ENCODE measurements around the gene BCO1.

BCO1 gene

DNA sequence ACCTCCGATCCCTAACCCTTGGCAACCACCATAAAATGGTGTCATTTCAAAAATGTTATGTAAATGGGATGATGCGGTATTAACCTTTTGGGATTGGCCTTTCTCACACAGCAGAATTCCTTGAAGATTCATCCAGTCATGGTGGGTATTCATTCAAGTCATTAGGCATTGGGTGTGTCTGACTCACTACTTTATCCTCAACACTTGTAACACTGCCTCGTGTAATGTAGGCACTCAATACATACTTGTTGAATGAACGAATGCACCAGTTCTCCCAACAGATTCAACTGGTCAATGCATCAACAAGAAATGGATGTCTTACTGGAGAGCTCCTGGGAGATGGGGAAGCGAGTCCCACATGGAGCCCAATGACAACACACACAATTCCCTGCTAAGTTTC is 54.4 kb downstream of the BCO1 start:
- TF ChIP-seq, protein P1, sequence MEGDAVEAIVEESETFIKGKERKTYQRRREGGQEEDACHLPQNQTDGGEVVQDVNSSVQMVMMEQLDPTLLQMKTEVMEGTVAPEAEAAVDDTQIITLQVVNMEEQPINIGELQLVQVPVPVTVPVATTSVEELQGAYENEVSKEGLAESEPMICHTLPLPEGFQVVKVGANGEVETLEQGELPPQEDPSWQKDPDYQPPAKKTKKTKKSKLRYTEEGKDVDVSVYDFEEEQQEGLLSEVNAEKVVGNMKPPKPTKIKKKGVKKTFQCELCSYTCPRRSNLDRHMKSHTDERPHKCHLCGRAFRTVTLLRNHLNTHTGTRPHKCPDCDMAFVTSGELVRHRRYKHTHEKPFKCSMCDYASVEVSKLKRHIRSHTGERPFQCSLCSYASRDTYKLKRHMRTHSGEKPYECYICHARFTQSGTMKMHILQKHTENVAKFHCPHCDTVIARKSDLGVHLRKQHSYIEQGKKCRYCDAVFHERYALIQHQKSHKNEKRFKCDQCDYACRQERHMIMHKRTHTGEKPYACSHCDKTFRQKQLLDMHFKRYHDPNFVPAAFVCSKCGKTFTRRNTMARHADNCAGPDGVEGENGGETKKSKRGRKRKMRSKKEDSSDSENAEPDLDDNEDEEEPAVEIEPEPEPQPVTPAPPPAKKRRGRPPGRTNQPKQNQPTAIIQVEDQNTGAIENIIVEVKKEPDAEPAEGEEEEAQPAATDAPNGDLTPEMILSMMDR (IDR thresholded peaks at IDR 0.05) = no peak

DNA sequence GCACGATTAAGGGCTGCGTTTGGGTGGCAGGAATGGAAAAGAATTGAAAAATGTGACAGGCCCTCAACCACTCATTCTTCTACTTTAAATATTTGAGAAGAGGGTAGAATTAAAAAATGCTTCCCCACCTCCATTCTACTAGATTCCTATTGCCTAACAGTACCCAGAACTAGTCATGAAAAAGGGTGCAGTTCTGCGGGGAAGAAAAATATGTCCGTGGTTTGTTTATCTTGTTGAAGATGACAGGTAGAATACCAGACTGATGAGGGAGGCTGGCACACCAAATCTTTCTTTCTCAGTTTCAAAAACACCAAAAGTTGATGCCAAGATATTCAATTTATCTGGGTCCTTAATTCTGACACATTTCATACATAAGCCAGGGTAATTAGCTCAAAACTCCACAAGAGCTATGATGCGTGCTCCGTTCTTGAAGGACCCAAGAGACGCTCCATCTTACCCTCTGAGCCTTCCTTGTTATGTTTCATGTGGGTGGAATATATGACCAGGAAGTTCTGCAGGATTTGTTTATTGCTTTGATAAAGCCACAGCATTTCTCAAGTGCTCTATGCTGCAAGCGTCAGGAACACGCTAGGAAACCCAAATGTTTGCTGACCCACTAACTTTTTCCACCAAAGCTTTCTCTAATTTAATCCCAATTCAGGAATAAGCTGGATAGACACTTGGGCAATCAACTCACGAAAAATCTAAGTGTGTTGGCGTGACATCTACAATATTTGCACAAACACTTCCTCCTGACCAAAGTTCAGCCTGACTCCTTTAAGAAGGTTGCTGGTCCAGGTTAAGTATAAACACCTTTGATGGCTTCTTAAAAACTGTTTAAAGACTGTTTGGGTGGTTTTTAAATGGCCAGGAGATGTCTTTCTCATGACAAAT is 55.7 kb downstream of the BCO1 start:
- TF ChIP-seq, protein P1 (IDR thresholded peaks at IDR 0.05) = no peak

DNA sequence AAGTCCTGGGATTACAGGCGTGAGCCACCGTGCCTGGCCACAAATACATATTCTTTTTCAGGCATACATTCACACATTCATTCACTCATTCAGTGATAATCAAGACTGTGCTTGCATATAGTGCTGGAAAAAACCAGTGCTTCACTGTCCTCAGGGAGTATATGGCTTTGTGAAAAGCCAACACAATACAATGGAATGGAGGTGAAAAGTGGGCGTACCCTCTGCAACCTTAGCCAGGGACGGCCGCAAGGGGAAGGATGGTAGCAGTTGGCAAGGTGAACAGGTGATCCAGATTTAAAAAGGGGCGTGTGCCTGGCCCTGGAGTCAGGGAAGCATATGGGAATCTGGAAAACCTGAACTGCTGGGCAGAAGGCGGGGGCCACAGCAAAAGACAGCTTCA is 58.1 kb downstream of the BCO1 start:
- TF ChIP-seq, protein P1 (IDR thresholded peaks at IDR 0.05) = no peak

DNA sequence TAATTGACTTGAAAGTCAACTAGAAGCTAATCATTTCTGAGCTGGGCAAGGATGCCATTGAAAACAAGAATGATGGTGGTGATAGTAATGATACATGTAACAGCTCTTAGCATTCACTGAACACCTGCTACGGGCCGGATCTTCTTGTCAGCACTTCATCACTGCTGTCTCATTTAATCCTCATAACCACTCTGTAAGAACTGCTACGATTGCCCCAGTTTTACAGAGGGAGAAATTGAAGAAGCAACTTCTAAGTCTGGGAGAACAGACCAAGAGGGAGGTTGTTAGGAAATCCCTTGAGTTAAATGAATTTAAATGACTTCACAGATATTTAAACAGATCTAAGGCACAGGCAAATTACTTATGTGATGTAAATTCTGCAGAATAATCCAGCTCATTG is 69.3 kb downstream of the BCO1 start:
- TF ChIP-seq, protein P1 (IDR thresholded peaks at IDR 0.05) = no peak

DNA sequence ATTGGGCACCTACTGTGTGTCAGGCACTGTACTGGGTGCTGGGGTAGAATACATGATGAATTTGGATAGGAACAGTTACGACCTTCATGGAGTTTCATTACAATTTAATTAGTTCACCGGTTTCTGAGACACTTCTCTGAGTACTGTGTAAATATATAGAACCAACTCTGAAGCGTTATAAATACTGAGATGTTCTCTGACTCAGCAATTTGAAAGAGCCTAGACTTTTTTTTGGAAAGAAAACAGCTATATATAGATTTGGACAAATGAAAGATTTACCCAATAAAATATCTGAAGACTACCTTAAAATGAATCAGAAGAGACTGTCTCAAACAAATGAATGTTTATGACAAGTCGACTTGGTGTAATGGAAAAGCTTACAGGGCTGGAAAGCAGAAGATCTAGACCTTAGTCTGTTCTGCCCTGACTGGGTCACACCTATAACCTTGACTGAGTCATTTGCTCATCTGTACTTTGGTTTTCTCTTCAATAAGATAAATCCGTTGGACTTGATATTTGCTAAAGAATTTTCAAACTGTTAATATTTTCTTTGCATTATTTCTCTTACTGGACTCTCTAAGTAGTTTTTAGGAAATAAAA is 71.7 kb downstream of the BCO1 start:
- TF ChIP-seq, protein P1 (IDR thresholded peaks at IDR 0.05) = no peak

DNA sequence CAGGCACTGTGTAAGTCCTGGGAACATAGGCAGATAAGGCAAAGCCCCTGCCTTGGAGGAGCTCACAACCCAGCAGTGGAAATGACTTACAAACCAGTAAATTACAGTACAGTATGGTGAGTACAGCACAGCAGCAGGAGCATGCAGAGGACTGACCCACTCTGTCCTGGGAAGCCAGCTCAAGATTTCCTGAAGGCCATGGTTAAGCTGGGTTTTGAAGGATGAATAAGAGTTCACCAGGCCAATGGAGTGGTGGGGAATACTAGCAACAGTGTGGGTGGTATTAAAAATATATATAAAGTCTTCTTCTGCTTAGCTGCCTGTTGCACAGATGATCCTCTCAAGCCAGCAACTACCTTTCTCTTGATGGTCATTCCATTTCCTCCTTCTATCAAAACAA is 73.3 kb downstream of the BCO1 start:
- TF ChIP-seq, protein P1 (IDR thresholded peaks at IDR 0.05) = no peak

DNA sequence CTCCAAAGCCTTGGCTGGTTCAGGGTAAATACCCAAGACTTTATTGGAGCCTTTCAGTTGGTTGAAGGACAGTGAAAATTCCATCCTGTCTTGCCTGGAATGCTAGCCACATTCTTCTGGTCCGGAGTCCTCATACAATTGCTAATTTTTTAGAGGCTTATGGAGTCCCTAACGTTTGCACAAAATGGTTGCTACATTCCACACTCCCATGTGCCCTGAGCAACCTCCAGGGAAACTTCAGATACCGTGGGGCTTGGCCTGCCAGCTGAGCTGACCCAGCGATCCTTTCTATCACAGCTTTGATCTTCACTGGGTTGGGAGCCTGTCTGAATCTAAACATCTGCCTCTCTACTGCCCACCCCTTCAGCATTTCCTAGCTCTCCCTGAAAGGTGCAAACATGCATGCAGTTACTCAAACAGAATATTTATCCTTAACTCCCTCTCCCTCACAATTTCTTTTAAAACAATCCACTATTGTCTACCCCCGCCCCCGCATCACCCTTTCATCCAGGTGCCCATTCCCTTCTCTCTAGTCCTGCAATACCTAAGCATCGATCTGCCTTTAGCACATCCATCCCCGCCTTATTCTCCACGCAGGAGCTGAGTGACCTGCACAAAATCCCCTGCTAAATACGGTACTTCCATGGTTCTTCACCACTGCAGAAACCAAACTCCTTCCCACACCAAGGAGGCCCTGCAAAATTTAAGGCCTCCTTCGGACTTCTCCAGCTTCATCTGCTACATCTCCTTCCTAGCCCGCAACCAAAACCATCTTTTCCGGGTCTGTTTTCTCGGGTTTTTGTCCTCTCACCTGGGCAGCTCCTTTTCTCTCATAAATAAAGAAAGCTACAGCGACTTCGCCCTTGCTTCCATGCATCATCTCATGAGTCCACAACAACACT is 75.5 kb downstream of the BCO1 start:
- TF ChIP-seq, protein P1 (IDR thresholded peaks at IDR 0.05) = no peak

Measured in LNCAP (cell line).